Placental pericyte (primary cell): ENCODE results near the gene PTPRD. TPM values are rescaled to one million over a fixed set of nuclear protein-coding genes. Genes with fewer than 3 reads are reported as not detected.

Experiments used
- small RNA-seq: library from RNA; depleted of rRNA; stranded (forward); fragments of <200 nt; gene quantifications from one replicate; pipeline ENCODE3, GENCODE V24; 2012; ENCODE audit warnings: low replicate concordance
- total RNA-seq: library from RNA; depleted of rRNA; stranded (reverse); fragments of >200 nt; gene quantifications from 2 replicates; pipeline ENCODE4 v1.2.3, GENCODE V29; 2012

The PTPRD gene
- total RNA-seq: 3.1 and 4.6 TPM in 2 replicates

DNA sequence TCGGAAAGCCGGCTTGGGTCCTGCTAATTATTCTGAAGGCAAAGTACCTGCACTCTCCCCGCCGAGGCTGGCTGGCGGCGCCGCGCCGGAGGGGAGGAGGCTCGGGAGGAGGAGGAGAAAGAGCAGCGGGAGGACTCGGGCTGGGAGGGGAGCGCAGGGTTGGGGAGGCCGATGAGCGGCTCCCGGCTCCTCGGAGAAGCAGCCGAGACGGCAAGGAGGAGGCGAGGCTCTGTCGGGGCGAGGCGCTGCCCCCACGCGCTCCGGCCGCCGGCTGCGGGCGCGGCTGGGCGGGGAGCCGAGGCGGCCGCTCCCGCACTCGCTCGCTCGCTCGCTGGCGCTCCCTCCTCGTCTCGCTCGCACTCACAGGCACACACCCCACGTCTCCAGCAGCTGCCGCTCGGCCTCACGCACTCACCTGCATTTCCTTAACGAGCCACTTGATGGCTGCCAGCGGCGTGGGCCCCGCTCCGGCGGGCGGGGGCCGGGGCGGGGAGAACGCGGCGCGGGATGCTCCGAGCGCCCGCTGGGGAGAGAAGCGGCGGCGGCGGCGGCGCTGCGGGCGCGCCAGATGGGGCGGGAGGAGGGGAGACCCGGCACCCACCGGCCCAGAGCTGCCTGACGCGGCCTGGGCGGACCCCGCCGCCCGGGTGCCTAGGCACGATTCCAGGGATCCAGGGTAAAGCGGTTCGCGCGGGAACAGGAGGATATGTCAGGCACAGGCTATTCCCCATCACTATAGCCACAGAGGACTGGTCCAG, at the start of gene PTPRD:
PTPRD (minus strand) TSS at position 362 of the 758 bp plus-strand sequence.

Small RNA genes lying within 50 kb of the gene (small RNA-seq; reads per million reads assigned to genes)
- gene AL135790.2 (not detected), gene RNU7-185P (not detected)
